ENCODE data around the gene FOXP2. TPM values are rescaled to one million over a fixed set of nuclear protein-coding genes. Genes with fewer than 3 reads are reported as not detected.

Gene FOXP2
- total and polyA plus RNA-seq, 4 donors: 1.2 to 7.4 (median 5.7) TPM

DNA sequence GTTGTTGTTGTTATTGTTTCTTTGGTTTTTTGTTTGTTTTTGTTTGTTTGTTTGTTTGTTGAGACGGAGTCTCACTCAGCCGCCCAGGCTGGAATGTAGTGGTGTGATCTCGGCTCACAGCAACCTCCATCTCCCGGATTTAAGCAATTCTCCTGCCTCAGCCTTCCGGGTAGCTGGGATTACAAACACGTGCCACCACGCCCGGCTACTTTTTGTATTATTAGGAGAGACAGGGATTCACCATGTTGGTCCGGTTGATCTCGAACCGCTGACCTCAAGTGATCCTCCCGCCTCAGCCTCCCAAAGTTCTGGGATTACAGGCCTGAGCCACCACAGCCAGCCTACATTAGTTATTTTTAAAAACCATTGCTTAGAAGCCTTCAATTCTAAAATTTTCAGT is 45.0 kb downstream of the FOXP2 start:
- Histone ChIP-seq H3K36me3 (ENCODE audit: control insufficient read depth in 4 of 4, insufficient read depth in 3 of 4, low read depth in 1 of 4, low read length in 3 of 4) (no peaks in the 10 kb centered on the region), H3K4me3 (ENCODE audit: low read depth in 1 of 3, low read length in 3 of 3) (no peak overlapping the region), H3K9me3 (ENCODE audit: control insufficient read depth in 4 of 4, low read length in 3 of 4) (no peaks in the 10 kb centered on the region), H3K27ac (ENCODE audit: low read depth in 1 of 2, low read length in 2 of 2) (no peak overlapping the region), H3K27me3 (ENCODE audit: control insufficient read depth in 4 of 4, insufficient read depth in 4 of 4, low read length in 3 of 4) (no peaks in the 10 kb centered on the region), H3K9ac (ENCODE audit: low read depth in 1 of 2, low read length in 2 of 2) (no peak overlapping the region), H3K4me1 (ENCODE audit: control insufficient read depth in 4 of 4, insufficient read depth in 4 of 4, low read length in 3 of 4) (no peaks in the 10 kb centered on the region)
- TF ChIP-seq RXRA (IDR thresholded peaks at IDR 0.05) (no peak), YY1 (IDR thresholded peaks at IDR 0.05) (no peak), SP1 (IDR thresholded peaks at IDR 0.05) (no peak), HNF4A (conservative IDR thresholded peaks at IDR 0.05) (no peak)
- TF ChIP-seq, protein P1, sequence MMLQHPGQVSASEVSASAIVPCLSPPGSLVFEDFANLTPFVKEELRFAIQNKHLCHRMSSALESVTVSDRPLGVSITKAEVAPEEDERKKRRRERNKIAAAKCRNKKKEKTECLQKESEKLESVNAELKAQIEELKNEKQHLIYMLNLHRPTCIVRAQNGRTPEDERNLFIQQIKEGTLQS (IDR thresholded peaks at IDR 0.05): no peak
- TF ChIP-seq, protein P2, sequence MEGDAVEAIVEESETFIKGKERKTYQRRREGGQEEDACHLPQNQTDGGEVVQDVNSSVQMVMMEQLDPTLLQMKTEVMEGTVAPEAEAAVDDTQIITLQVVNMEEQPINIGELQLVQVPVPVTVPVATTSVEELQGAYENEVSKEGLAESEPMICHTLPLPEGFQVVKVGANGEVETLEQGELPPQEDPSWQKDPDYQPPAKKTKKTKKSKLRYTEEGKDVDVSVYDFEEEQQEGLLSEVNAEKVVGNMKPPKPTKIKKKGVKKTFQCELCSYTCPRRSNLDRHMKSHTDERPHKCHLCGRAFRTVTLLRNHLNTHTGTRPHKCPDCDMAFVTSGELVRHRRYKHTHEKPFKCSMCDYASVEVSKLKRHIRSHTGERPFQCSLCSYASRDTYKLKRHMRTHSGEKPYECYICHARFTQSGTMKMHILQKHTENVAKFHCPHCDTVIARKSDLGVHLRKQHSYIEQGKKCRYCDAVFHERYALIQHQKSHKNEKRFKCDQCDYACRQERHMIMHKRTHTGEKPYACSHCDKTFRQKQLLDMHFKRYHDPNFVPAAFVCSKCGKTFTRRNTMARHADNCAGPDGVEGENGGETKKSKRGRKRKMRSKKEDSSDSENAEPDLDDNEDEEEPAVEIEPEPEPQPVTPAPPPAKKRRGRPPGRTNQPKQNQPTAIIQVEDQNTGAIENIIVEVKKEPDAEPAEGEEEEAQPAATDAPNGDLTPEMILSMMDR (IDR thresholded peaks at IDR 0.05; ENCODE audit: low read depth, low read length, missing input control): no peak
- 98% methylated on average over 12 of the region's 12 CpGs for WGBS
- DNase-seq (ENCODE audit: low spot score): no peak

DNA sequence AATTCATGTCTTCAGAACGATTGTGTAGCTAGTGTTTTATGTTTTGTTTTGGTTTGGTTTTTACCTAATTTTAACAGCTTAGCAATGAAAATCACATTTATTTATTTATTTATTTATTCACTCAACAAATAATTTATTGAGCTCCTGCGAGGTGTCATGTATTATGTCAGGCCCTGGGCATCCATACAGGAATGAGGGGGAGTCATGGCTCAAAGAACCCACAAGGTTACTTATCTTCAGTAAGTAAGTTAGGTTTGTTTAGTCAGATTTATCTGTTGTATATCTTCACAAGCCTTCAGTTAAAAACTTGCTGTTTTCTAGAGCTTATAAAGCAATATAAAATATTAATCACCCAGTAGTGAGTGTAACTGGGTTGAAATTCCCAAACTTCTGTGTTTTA is 45.4 kb downstream of the FOXP2 start:
- Histone ChIP-seq H3K9ac (ENCODE audit: low read depth in 1 of 2, low read length in 2 of 2) (no peak overlapping the region), H3K4me3 (ENCODE audit: low read depth in 1 of 3, low read length in 3 of 3) (no peak overlapping the region), H3K9me3 (ENCODE audit: control insufficient read depth in 4 of 4, low read length in 3 of 4) (no peaks in the 10 kb centered on the region), H3K27me3 (ENCODE audit: control insufficient read depth in 4 of 4, insufficient read depth in 4 of 4, low read length in 3 of 4) (no peaks in the 10 kb centered on the region), H3K27ac (ENCODE audit: low read depth in 1 of 2, low read length in 2 of 2) (no peak overlapping the region), H3K36me3 (ENCODE audit: control insufficient read depth in 4 of 4, insufficient read depth in 3 of 4, low read depth in 1 of 4, low read length in 3 of 4) (no peaks in the 10 kb centered on the region), H3K4me1 (ENCODE audit: control insufficient read depth in 4 of 4, insufficient read depth in 4 of 4, low read length in 3 of 4) (no peaks in the 10 kb centered on the region)
- DNase-seq (ENCODE audit: low spot score): no peak
- no peak for TF ChIP-seq HNF4G (IDR thresholded peaks at IDR 0.05)
- TF ChIP-seq GABPA (IDR thresholded peaks at IDR 0.05 in 1 of 2, conservative IDR thresholded peaks at IDR 0.05 in 1 of 2): no peak
- TF ChIP-seq TAF1 (conservative IDR thresholded peaks at IDR 0.05): no peak
- no peak for TF ChIP-seq YY1 (IDR thresholded peaks at IDR 0.05)
- TF ChIP-seq SP1 (IDR thresholded peaks at IDR 0.05): no peak
- TF ChIP-seq, protein P3, sequence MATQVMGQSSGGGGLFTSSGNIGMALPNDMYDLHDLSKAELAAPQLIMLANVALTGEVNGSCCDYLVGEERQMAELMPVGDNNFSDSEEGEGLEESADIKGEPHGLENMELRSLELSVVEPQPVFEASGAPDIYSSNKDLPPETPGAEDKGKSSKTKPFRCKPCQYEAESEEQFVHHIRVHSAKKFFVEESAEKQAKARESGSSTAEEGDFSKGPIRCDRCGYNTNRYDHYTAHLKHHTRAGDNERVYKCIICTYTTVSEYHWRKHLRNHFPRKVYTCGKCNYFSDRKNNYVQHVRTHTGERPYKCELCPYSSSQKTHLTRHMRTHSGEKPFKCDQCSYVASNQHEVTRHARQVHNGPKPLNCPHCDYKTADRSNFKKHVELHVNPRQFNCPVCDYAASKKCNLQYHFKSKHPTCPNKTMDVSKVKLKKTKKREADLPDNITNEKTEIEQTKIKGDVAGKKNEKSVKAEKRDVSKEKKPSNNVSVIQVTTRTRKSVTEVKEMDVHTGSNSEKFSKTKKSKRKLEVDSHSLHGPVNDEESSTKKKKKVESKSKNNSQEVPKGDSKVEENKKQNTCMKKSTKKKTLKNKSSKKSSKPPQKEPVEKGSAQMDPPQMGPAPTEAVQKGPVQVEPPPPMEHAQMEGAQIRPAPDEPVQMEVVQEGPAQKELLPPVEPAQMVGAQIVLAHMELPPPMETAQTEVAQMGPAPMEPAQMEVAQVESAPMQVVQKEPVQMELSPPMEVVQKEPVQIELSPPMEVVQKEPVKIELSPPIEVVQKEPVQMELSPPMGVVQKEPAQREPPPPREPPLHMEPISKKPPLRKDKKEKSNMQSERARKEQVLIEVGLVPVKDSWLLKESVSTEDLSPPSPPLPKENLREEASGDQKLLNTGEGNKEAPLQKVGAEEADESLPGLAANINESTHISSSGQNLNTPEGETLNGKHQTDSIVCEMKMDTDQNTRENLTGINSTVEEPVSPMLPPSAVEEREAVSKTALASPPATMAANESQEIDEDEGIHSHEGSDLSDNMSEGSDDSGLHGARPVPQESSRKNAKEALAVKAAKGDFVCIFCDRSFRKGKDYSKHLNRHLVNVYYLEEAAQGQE (IDR thresholded peaks at IDR 0.05): no peak
- TF ChIP-seq, protein P4, sequence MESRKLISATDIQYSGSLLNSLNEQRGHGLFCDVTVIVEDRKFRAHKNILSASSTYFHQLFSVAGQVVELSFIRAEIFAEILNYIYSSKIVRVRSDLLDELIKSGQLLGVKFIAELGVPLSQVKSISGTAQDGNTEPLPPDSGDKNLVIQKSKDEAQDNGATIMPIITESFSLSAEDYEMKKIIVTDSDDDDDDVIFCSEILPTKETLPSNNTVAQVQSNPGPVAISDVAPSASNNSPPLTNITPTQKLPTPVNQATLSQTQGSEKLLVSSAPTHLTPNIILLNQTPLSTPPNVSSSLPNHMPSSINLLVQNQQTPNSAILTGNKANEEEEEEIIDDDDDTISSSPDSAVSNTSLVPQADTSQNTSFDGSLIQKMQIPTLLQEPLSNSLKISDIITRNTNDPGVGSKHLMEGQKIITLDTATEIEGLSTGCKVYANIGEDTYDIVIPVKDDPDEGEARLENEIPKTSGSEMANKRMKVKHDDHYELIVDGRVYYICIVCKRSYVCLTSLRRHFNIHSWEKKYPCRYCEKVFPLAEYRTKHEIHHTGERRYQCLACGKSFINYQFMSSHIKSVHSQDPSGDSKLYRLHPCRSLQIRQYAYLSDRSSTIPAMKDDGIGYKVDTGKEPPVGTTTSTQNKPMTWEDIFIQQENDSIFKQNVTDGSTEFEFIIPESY (IDR thresholded peaks at IDR 0.05): no peak
- TF ChIP-seq NR2F2 (IDR thresholded peaks at IDR 0.05): no peak
- WGBS: 92% methylated on average over 2 of the region's 2 CpGs
